HG03354 (cell line): Measurements from ENCODE around the gene SRD5A3.
"Not testable (repeated sequence)": the region's sequence is repeated elsewhere in the genome, so short reads cannot be mapped to it uniquely, and the experiment has no call there.

Experiments
- ATAC-seq: cut with Tn5 transposase; IDR thresholded peaks from one replicate; pipeline ENCODE4 v1.9.1; 2021; ENCODE audit warnings: mild to moderate bottlenecking; ENCODE audit not compliant: unreplicated experiment, poor library complexity, severe bottlenecking

Gene SRD5A3

GRCh38 chr4:55343887-55344286 is 2.2 kb upstream of the SRD5A3 start:
- no peak for ATAC-seq

- ATAC-seq: no peak
Observed at GRCh38 chr4:55345054-55345453, 988 bp upstream of the SRD5A3 start.

- ATAC-seq: no peak
Observed at GRCh38 chr4:55346851-55347255, 811 bp downstream of the SRD5A3 start.

GRCh38 chr4:55347610-55348228 is 1.7 kb downstream of the SRD5A3 start:
- no peak for ATAC-seq

GRCh38 chr4:55348466-55348865 is 2.4 kb downstream of the SRD5A3 start:
- ATAC-seq: no peak

- not testable (repeated sequence) for ATAC-seq
Observed at GRCh38 chr4:55350870-55351269, 4.8 kb downstream of the SRD5A3 start.

- ATAC-seq: no peak
Observed at GRCh38 chr4:55351824-55352223, 5.8 kb downstream of the SRD5A3 start.

GRCh38 chr4:55352726-55353125 is 6.7 kb downstream of the SRD5A3 start:
- no peak for ATAC-seq

GRCh38 chr4:55353228-55353747 is 7.2 kb downstream of the SRD5A3 start:
- ATAC-seq: not testable (repeated sequence)

- no peak for ATAC-seq
Observed at GRCh38 chr4:55354648-55355047, 8.6 kb downstream of the SRD5A3 start.

- ATAC-seq: no peak
Observed at GRCh38 chr4:55355555-55355954, 9.5 kb downstream of the SRD5A3 start.

- ATAC-seq: no peak
Observed at GRCh38 chr4:55356991-55357461, 11.0 kb downstream of the SRD5A3 start.

GRCh38 chr4:55358246-55358645 is 12.2 kb downstream of the SRD5A3 start:
- peak; percentile 6 for ATAC-seq

GRCh38 chr4:55358668-55359067 is 12.6 kb downstream of the SRD5A3 start:
- peak; percentile 85 for ATAC-seq

GRCh38 chr4:55359397-55359916 is 13.4 kb downstream of the SRD5A3 start:
- ATAC-seq: no peak

- not testable (repeated sequence) for ATAC-seq
Observed at GRCh38 chr4:55362938-55363337, 16.9 kb downstream of the SRD5A3 start.

- ATAC-seq: no peak
Observed at GRCh38 chr4:55363691-55364351, 17.8 kb downstream of the SRD5A3 start.

GRCh38 chr4:55364691-55365344 is 18.8 kb downstream of the SRD5A3 start:
- no peak for ATAC-seq

GRCh38 chr4:55365345-55365728 is 19.3 kb downstream of the SRD5A3 start:
- ATAC-seq: no peak

GRCh38 chr4:55366621-55367020 is 20.6 kb downstream of the SRD5A3 start:
- ATAC-seq: no peak
